AG08396 (cell line): ENCODE data around the gene SPDEF.

Source experiments
- DNase-seq: peaks from one replicate; pipeline ENCODE4 v3.0.0; 2012; ENCODE audit warnings: low spot score, mixed read lengths

Gene SPDEF

GRCh38 chr6:34563513-34563870 is 7.4 kb upstream of the SPDEF start:
- DNase-seq: no peak

GRCh38 chr6:34562861-34563512 is 6.9 kb upstream of the SPDEF start:
- DNase-seq: no peak

- no peak for DNase-seq
These were observed 6.2 kb upstream of the SPDEF start for GRCh38 chr6:34562350-34562749.

GRCh38 chr6:34561227-34561530 is 5.0 kb upstream of the SPDEF start:
- no peak for DNase-seq

- peak; percentile 71 for DNase-seq
These were observed 4.5 kb upstream of the SPDEF start for GRCh38 chr6:34560366-34561226.

- DNase-seq: no peak
These were observed 3.7 kb upstream of the SPDEF start for GRCh38 chr6:34559651-34560365.

GRCh38 chr6:34558172-34558714 is 2.1 kb upstream of the SPDEF start:
- DNase-seq: no peak

GRCh38 chr6:34557228-34557627 is 1.1 kb upstream of the SPDEF start:
- DNase-seq: no peak

- DNase-seq: no peak
These were observed 364 bp upstream of the SPDEF start for GRCh38 chr6:34556493-34556892.

- DNase-seq: no peak
These were observed 801 bp downstream of the SPDEF start for GRCh38 chr6:34555328-34555727.

GRCh38 chr6:34555007-34555322 is 1.2 kb downstream of the SPDEF start:
- DNase-seq: no peak

GRCh38 chr6:34554291-34555006 is 1.7 kb downstream of the SPDEF start:
- DNase-seq: no peak

GRCh38 chr6:34553750-34554149 is 2.4 kb downstream of the SPDEF start:
- no peak for DNase-seq

GRCh38 chr6:34553146-34553545 is 3.0 kb downstream of the SPDEF start:
- no peak for DNase-seq

GRCh38 chr6:34552620-34553019 is 3.5 kb downstream of the SPDEF start:
- no peak for DNase-seq

- DNase-seq: no peak
These were observed 4.4 kb downstream of the SPDEF start for GRCh38 chr6:34551720-34552119.

GRCh38 chr6:34549804-34550202 is 6.3 kb downstream of the SPDEF start:
- DNase-seq: no peak

GRCh38 chr6:34549026-34549803 is 6.9 kb downstream of the SPDEF start:
- DNase-seq: no peak

GRCh38 chr6:34547701-34548644 is 8.2 kb downstream of the SPDEF start:
- DNase-seq: no peak

GRCh38 chr6:34546551-34547321 is 9.4 kb downstream of the SPDEF start:
- DNase-seq: no peak
